Dermis microvascular lymphatic vessel endothelial cell (primary cell): ENCODE data around the gene GNAI2. TPM values are rescaled to one million over a fixed set of nuclear protein-coding genes. Genes with fewer than 3 reads are reported as not detected.
A peak's percentile ranks its signal among the peaks of the same experiment; 100 is the strongest.
"Not testable (repeated sequence)": the region's sequence is repeated elsewhere in the genome, so short reads cannot be mapped to it uniquely, and the experiment has no call there.

Experiments
- DNase-seq, 2 donors: peaks; one replicate each; pipeline versions ENCODE4 v3.0.0 to v3.0.0-alpha.2; 2010; ENCODE audit warnings: low read depth in 2 of 2
- total RNA-seq: library from RNA; depleted of rRNA; stranded (reverse); fragments of >200 nt; gene quantifications from 2 replicates; pipeline ENCODE4 v1.2.1, GENCODE V29; 2014

Gene GNAI2
- total RNA-seq, 1 donor from 2014 or later = 390 TPM

GRCh38 chr3:50276762-50277101, 40.7 kb downstream of the GNAI2 start:
- DNase-seq = no peak

DNA sequence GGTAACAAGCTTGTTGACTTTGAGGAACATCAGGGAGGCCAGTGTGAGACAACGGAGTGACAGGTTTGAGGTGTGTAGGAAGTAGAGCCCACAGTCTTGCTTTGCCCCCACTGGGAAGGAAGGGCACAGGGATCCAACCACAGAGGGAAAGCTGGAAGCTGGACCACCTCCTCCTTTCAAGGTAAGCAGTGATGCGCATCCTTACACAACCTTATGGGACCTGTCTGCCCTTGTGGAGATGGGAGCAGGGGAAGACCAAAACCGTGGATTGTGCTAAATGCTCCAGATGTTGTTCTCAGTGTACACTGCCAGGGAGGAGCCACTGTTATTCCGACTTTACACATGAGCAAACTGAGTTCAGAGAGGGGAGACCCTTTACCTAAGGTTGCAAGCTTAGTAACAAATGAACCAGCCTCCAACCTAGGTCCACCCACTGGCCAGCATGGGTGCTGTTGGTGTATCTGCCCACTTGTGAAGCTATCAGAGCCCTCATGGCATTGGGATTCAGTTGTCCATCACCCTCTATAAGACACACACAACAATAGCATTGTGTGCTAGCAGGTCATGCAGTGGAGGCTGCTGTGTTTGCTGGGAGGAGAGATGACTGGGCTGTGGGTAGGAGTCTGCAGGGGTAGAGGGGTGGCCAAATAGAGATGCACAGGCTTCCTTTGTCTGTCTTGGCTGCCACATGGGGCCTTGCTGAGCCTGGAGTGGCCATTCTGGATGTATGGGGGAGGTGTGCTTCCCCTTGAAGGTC, 42.3 kb downstream of the GNAI2 start:
- no peak for DNase-seq

GRCh38 chr3:50278880-50279224, 42.8 kb downstream of the GNAI2 start, which contains the start of gene LSMEM2:
Gene LSMEM2 (plus strand): TSS chr3:50279087. CDS start chr3:50279114, 27 bp downstream.
- DNase-seq = no peak

GRCh38 chr3:50279255-50280016, 43.4 kb downstream of the GNAI2 start:
- DNase-seq = no peak

- DNase-seq = not testable (repeated sequence)
Measured at GRCh38 chr3:50284121-50284520, 48.1 kb downstream of the GNAI2 start.

DNA sequence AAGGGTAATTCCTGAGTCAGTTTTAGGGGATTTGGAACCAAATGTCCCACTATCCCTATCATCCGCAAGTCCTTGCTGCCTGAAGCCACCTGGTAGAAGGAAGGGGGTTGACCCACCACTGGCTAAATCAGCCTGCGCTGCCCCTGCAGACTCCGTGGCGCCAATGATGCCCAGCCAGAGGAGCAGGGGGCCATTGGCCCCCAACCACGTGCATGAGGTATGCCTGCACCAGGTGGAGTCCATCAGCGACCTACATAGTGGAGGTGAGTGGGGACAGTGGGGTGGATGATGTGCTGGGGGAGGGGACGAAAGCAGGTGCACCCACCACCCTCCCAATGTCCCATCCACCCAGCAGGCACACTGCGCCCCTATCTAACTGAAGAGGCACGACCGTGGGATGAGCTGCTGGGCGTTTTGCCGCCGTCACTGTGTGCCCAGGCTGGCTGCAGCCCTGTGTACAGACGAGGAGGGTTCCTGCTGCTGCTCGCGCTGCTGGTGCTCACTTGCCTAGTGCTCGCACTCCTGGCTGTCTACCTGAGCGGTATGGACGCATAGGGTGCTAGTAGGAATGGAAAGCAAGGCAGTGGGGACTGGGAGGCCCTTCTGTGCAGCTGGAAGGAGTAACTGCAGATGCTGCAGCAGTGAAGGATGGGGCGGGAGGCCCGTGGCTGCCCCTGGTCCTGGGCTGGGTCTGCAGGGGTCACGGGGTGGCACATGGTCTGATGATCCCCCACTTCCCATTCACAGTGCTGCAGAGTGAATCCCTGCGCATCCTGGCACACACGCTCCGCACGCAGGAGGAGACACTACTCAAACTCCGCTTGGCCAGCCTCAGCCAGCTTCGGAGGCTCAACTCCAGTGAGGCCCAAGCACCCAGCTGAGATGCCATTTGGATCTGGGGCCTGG, 50.6 kb downstream of the GNAI2 start:
- no peak for DNase-seq

DNA sequence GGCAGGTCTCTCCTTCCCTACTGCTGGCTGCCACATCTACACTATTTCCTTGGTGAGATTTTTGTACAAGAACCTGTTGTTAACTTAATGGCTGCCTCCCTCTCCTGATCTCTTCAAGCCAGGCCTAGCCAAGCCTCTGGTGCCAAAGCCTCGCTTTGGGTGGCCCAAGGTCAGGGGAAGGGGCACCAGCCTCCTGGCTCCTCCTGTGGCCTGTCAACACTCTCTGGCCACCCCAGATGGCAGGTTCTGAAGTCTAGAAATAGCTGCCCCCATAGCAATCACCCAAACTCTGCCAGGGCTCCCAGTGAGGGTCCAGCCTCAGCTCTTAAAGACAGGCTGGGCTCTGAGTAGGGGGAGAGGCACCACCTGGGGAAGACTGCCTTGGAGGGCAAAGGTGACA, 51.3 kb downstream of the GNAI2 start:
- no peak for DNase-seq

GRCh38 chr3:50288387-50289007, 52.5 kb downstream of the GNAI2 start:
- DNase-seq = no peak

GRCh38 chr3:50289130-50289529, 53.1 kb downstream of the GNAI2 start:
- DNase-seq = no peak

DNA sequence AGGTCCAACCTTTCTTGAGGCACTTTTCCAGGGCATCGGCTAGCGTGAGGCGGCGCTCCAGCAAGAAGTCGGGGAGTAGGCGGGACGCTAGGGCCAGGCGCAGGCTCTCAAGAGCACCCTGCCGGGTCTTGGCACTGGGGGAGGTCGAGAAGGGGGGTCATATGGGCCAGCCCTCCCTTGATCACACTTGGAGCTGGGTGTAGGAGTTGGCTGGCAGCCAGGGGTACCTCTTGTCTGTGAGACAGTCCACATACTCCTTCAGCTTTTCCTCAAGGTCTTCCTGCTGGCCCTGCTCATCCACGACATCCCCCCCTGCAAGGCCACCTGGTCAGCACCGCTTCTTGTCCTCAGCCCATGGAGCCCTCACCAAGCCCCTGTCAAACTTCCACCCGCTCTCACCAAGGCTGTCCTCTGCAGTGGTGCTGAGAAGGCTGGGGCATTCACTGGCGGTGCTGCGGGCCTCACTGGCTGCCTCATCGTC, 54.2 kb downstream of the GNAI2 start:
- DNase-seq = no peak

- DNase-seq = peak; percentile 94 to 99
Measured at GRCh38 chr3:50292159-50293078, 56.4 kb downstream of the GNAI2 start, which contains the start of gene IFRD2. Gene IFRD2 (minus strand): TSS chr3:50292429. CDS start chr3:50292274, 155 bp downstream.

GRCh38 chr3:50293079-50293801, 57.2 kb downstream of the GNAI2 start:
- DNase-seq = no peak

GRCh38 chr3:50294089-50294488, 58.1 kb downstream of the GNAI2 start:
- DNase-seq = no peak

DNA sequence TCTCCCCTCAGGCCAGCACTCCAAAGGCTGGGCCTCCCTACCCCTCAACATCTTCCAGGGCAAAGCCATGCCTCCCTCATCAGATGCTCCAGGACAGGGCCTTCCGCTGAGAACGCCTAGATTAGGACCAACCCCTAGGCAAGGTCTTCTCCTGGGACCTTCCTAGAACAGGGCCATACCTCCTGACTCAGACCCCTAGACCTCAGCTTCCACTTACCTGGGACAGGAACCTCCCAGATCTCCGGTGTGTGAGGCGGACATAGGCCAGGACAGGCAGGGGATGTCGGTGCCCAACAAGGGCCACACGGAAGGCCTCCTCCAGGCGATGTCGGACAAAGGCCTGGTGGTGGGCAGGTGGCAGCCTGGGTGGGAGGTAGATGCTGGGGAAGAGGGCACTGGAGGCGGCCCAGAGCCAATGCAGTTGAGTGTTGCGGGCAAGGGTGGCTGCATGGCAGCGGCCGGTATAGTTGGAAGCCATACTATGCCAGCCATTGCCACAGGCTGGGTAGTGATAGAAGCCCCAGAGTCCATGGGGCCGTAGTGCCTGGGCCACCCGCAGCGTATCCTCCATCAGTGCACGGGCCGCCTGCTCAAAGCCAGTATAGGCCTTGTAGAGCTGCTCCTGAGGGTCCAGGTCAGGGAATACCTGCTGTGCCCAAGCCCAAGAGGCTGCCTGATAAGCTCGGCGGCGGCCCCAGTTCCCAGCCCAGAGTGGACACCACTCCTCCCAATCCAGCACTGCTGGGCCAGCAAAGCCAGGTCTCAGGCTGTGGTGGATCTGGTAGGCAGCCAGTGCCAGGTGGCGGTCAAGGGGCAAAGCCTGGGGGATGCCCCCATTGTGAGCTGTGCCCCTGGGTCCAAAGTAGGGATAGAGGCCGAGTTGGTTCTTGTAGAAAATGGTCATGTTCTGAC, 58.7 kb downstream of the GNAI2 start:
- DNase-seq = no peak

DNA sequence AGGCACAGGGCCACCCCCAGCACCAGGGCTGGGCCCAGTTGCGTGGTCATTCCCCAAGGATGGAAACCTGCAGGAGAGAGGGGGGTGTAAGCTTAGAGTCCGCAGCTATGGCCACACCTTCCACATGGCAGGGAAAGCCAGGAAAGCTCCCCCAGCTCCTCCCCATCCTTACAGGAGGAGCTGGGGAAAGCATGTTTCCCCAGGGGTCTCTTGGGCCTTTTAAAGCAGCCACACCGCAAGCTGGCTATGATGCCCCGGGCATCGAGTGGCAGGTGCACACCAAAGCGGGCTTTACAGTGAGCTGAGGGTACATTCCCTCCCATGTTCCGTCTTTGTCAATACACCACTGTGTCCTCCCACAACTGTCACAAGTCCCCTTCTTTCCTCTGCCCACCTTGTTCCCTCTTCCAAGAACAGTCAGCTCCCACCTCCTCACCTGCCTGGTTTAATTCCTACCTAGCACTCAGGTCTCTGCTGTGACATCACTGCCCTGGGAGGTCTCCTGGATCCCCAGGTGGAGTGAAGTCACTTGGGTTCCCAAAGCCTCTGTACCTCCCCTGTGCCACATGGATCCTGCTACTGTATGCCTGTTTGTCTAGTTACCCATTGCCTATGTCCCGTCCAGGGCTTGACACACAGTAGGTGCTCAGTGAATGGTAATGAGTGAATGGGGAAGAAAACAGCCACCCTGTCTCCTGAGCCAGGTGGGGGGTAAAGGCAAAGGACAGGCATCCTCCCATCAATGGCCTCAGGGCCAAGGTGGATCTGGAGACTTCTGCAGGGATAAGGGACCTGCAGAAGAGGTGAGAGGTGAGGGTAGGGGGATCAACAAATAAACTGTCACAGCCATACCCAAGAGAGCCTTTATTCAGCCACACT, 59.8 kb downstream of the GNAI2 start:
- no peak for DNase-seq

GRCh38 chr3:50296721-50297383, 60.8 kb downstream of the GNAI2 start:
- no peak for DNase-seq

DNA sequence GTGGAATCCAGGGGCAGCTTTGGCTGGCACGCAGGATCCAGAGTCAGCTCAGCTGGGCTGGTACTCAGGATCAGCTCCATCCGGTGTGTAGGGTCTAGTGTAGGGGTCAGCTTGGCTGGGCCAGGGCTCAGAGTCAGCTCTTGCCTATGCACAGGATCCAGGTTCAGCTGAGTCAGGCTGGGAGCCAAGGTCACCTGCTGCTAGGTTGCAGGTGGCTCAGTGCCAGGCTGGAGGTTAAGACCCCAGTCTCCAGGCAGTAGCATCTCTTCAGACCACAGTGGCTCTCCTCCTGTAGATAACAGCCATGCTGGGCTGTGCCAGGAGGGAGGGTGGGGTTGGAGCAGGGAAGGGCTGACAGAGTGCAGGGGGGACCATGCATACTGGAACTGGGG, 61.4 kb downstream of the GNAI2 start:
- DNase-seq = no peak
